CD14-positive monocyte (primary cell): Measurements from ENCODE around the gene HMGXB3. TPM values are rescaled to one million over a fixed set of nuclear protein-coding genes. Genes with fewer than 3 reads are reported as not detected.

Source experiments
- DNase-seq, 3 donors: peaks; one replicate each; pipeline ENCODE4 v3.0.0-alpha.2; 2011 to 2022
- H2AFZ ChIP-seq: 2 replicates; pipeline ENCODE4 v1.6.0; 2012; ENCODE audit warnings: mild to moderate bottlenecking, low read depth, low read length, inconsistent platforms; ENCODE audit not compliant: insufficient read depth, poor library complexity, severe bottlenecking
- H3K27ac ChIP-seq, 2 donors: 1 replicate in 1 of 2; 2 replicates in 1 of 2; pipeline ENCODE4 v1.5.1; 2012 to 2013; ENCODE audit warnings: low read length in 2 of 2, control low read depth in 1 of 2, inconsistent platforms in 1 of 2, low read depth in 1 of 2, mild to moderate bottlenecking in 1 of 2
- H3K27me3 ChIP-seq, 2 donors: one replicate each; pipeline versions ENCODE4 v1.6.0 to v1.6.1; 2011 to 2013; ENCODE audit warnings: low read length in 2 of 2; ENCODE audit not compliant: control insufficient read depth in 2 of 2, insufficient read depth in 2 of 2
- H3K36me3 ChIP-seq, 2 donors: replicated peaks in 1 of 2; 1 replicate in 1 of 2; 2 replicates in 1 of 2; pipeline versions ENCODE4 v1.5.1 to v1.6.1; 2012 to 2013; ENCODE audit warnings: low read length in 2 of 2, control low read depth in 1 of 2, inconsistent platforms in 1 of 2, mild to moderate bottlenecking in 1 of 2; ENCODE audit not compliant: insufficient read depth in 2 of 2, control insufficient read depth in 1 of 2
- H3K4me1 ChIP-seq, 2 donors: 1 replicate in 1 of 2; 2 replicates in 1 of 2; pipeline versions ENCODE4 v1.5.1 to v1.6.1; 2012 to 2013; ENCODE audit warnings: low read length in 2 of 2, control low read depth in 1 of 2, inconsistent platforms in 1 of 2, mild to moderate bottlenecking in 1 of 2, moderate library complexity in 1 of 2; ENCODE audit not compliant: insufficient read depth in 2 of 2, control insufficient read depth in 1 of 2
- H3K4me2 ChIP-seq: replicated peaks from 2 replicates; pipeline ENCODE3; 2012; ENCODE audit warnings: low read length, moderate library complexity, mild to moderate bottlenecking; ENCODE audit not compliant: poor library complexity, severe bottlenecking; ENCODE audit errors: extremely low read depth
- H3K4me3 ChIP-seq, 3 experiments: fragments of 200-600 bp in 1 of 3; sonication (generic) in 1 of 3; replicated peaks in 1 of 3; 1 replicate in 2 of 3; 2 replicates in 1 of 3; pipeline ENCODE4 v1.5.1; 2011 to 2013; ENCODE audit warnings: low read length in 3 of 3, mild to moderate bottlenecking in 3 of 3, control low read depth in 2 of 3, low read depth in 2 of 3, inconsistent platforms in 1 of 3, moderate library complexity in 1 of 3
- H3K79me2 ChIP-seq: 2 replicates; pipeline ENCODE4 v1.6.0; 2012; ENCODE audit warnings: mild to moderate bottlenecking, control low read depth, inconsistent platforms, low read length, moderate library complexity; ENCODE audit not compliant: insufficient read depth
- H3K9ac ChIP-seq: 2 replicates; pipeline ENCODE4 v1.6.0; 2017; ENCODE audit warnings: low read length, mild to moderate bottlenecking; ENCODE audit not compliant: insufficient read depth, poor library complexity, severe bottlenecking
- H3K9me3 ChIP-seq, 2 donors: replicated peaks in 1 of 2; 1 replicate in 1 of 2; 2 replicates in 1 of 2; pipeline versions ENCODE4 v1.5.1 to v1.6.1; 2012 to 2013; ENCODE audit warnings: low read length in 2 of 2, control low read depth in 1 of 2; ENCODE audit not compliant: control insufficient read depth in 1 of 2, insufficient read depth in 1 of 2
- H4K20me1 ChIP-seq: 2 replicates; pipeline ENCODE4 v1.6.0; 2012; ENCODE audit warnings: mild to moderate bottlenecking, low read length, control low read depth, moderate library complexity; ENCODE audit not compliant: insufficient read depth
- H3K27ac Mint-ChIP-seq, 7 donors: one replicate each; pipeline ENCODE4 v1.8.0; 2020; ENCODE audit warnings: mild to moderate bottlenecking in 7 of 7, mixed read lengths in 7 of 7, moderate library complexity in 6 of 7, inconsistent platforms in 2 of 7
- H3K27me3 Mint-ChIP-seq, 3 donors: one replicate each; pipeline ENCODE4 v1.8.0; 2021 to 2022; ENCODE audit warnings: low read depth in 3 of 3, mild to moderate bottlenecking in 3 of 3, mixed read lengths in 3 of 3, moderate library complexity in 3 of 3, inconsistent platforms in 1 of 3
- H3K36me3 Mint-ChIP-seq, 2 donors: one replicate each; pipeline ENCODE4 v1.8.0; 2020; ENCODE audit warnings: mixed read lengths in 2 of 2, inconsistent platforms in 1 of 2, mild to moderate bottlenecking in 1 of 2
- H3K4me1 Mint-ChIP-seq: one replicate; pipeline ENCODE4 v1.8.0; 2020; ENCODE audit warnings: mild to moderate bottlenecking, mixed read lengths
- H3K4me3 Mint-ChIP-seq, 2 donors: one replicate each; pipeline ENCODE4 v1.8.0; 2020; ENCODE audit warnings: mild to moderate bottlenecking in 2 of 2, mixed read lengths in 2 of 2, moderate library complexity in 1 of 2
- H3K9me3 Mint-ChIP-seq, 7 donors: one replicate each; pipeline ENCODE4 v1.8.0; 2020 to 2022; ENCODE audit warnings: mixed read lengths in 7 of 7, mild to moderate bottlenecking in 6 of 7, moderate library complexity in 6 of 7, inconsistent platforms in 2 of 7
- CTCF ChIP-seq: fragments of 200-600 bp; IDR thresholded peaks from one replicate; pipeline ENCODE4 v1.8.0; 2022; ENCODE audit warnings: antibody characterized with exemption, mild to moderate bottlenecking
- WGBS: methylation state at CpG from one replicate; pipeline ENCODE4 v1.1.5; 2013; ENCODE audit warnings: missing lambda C conversion rate; ENCODE audit not compliant: insufficient coverage; 5-methylcytosine and 5-hydroxymethylcytosine counted together
- intact Hi-C, 2 donors: fragments of 100-400 bp; cut with micrococcal nuclease; formaldehyde crosslinking; loops; one replicate each; pipeline versions ENCODE4 v1.15.0 to v1.15.1; 2023
- polyA plus RNA-seq, 3 donors: library from polyadenylated mRNA; depleted of rRNA in 1 of 3; unstranded in 2 of 3; stranded (reverse) in 1 of 3; fragments of 300-500 nt in 2 of 3; fragments of >200 nt in 1 of 3; fragmentation: Illumina TruSeq in 2 of 3; gene quantifications; 1 replicate in 2 of 3; 2 replicates in 1 of 3; pipeline ENCODE4 v1.2.3, GENCODE V29; 2012 to 2021

The HMGXB3 gene
- polyA plus RNA-seq, 3 donors = 3.1 to 22.9 (median 6.2) TPM

- no peak overlapping the region for H3K27ac ChIP-seq
- peaks cover 94 to 98% of the 10 kb centered on the region in 2 donors for H3K36me3 ChIP-seq
- no peaks in the 10 kb centered on the region for H4K20me1 ChIP-seq
- no peak overlapping the region for H3K4me3 ChIP-seq
- no peak overlapping the region for H3K4me2 ChIP-seq
- H3K4me1 ChIP-seq = peaks cover 0 to 1% of the 10 kb centered on the region in 2 donors
- no peaks in the 10 kb centered on the region for H3K27me3 ChIP-seq
- H3K36me3 Mint-ChIP-seq = peaks cover 91 to 96% of the 10 kb centered on the region in 2 donors
- H3K9me3 Mint-ChIP-seq = no peaks in the 10 kb centered on the region
- H3K79me2 ChIP-seq = no peaks in the 10 kb centered on the region
- 100% methylated on average over 2 of the region's 2 CpGs for WGBS
- H3K9ac ChIP-seq = no peak overlapping the region
- intact Hi-C loops = no loop called here
- no peak for TF ChIP-seq CTCF
- H3K9me3 ChIP-seq = no peaks in the 10 kb centered on the region
- peaks cover 8% of the 10 kb centered on the region for H3K4me1 Mint-ChIP-seq
- DNase-seq = no peak
- no peak overlapping the region for H2AFZ ChIP-seq
- H3K27ac Mint-ChIP-seq = no peak overlapping the region
- H3K4me3 Mint-ChIP-seq = no peak overlapping the region
- peaks cover 0 to 2% (median 0%) of the 10 kb centered on the region in 3 donors for H3K27me3 Mint-ChIP-seq
Measured at GRCh38 chr5:150038547-150038946, 38.0 kb downstream of the HMGXB3 start.

GRCh38 chr5:150042459-150042858 lies 41.9 kb downstream of the HMGXB3 start:
- H3K27me3 ChIP-seq = no peaks in the 10 kb centered on the region
- no peak overlapping the region for H3K4me3 Mint-ChIP-seq
- no peak for TF ChIP-seq CTCF
- H4K20me1 ChIP-seq = no peaks in the 10 kb centered on the region
- H3K27ac ChIP-seq = no peak overlapping the region
- peaks cover 89 to 94% of the 10 kb centered on the region in 2 donors for H3K36me3 Mint-ChIP-seq
- H3K79me2 ChIP-seq = no peaks in the 10 kb centered on the region
- no peak overlapping the region for H3K4me2 ChIP-seq
- H3K4me1 Mint-ChIP-seq = peaks cover 12% of the 10 kb centered on the region
- H3K36me3 ChIP-seq = peaks cover 88 to 94% of the 10 kb centered on the region in 2 donors
- 100% methylated on average over 1 of the region's 3 CpGs for WGBS
- DNase-seq = no peak
- peak overlapping the region in 3 of 7 donors; percentile 3 to 65 (median 10) for H3K27ac Mint-ChIP-seq
- no peak overlapping the region for H2AFZ ChIP-seq
- no peak overlapping the region for H3K4me3 ChIP-seq
- peaks cover 0 to 2% (median under 1%) of the 10 kb centered on the region in 3 donors for H3K27me3 Mint-ChIP-seq
- H3K9me3 Mint-ChIP-seq = peaks cover 0 to under 1% (median 0%) of the 10 kb centered on the region in 7 donors
- intact Hi-C loops = no loop called here
- peaks cover 6 to 9% of the 10 kb centered on the region in 2 donors for H3K4me1 ChIP-seq
- no peak overlapping the region for H3K9ac ChIP-seq
- no peaks in the 10 kb centered on the region for H3K9me3 ChIP-seq
